Adipose tissue (tissue), 3 donors: ENCODE measurements around the gene SNX8. TPM values are rescaled to one million over a fixed set of nuclear protein-coding genes. Genes with fewer than 3 reads are reported as not detected.

Experiments
- H3K27ac ChIP-seq: one replicate; pipeline ENCODE4 v1.5.1; 2013; ENCODE audit warnings: low read depth, low read length
- WGBS, 3 donors: extraction: QIAGEN DNeasy Blood & Tissue Kit; methylation state at CpG; one replicate each; pipeline ENCODE4 v1.1.7; 2013; 5-methylcytosine and 5-hydroxymethylcytosine counted together
- polyA plus RNA-seq, 3 donors: library from polyadenylated mRNA; stranded (reverse); fragments of 200-250 nt; gene quantifications; one replicate each; pipeline ENCODE4 v1.2.3, GENCODE V29; 2013
- donor health status: healthy with polysubstance abuse.
- donor health status: Bipolar disorder and iron deficiency.
- donor health status: healthy.

The SNX8 gene
- polyA plus RNA-seq, 3 donors = 11.8 to 44.0 (median 26.2) TPM

- H3K27ac ChIP-seq = no peak overlapping the region
- 81 to 86% (median 82%) methylated on average over 20 of the region's 20 CpGs for WGBS, 3 donors
Observed at GRCh38 chr7:2202901-2203765, 111.1 kb downstream of the SNX8 start.

GRCh38 chr7:2202361-2202761 is 111.9 kb downstream of the SNX8 start:
- WGBS, 3 donors = 83 to 89% (median 87%) methylated on average over 14 of the region's 14 CpGs
- no peak overlapping the region for H3K27ac ChIP-seq

Other genes with a start within 250 kb of the SNX8 start
- 10 to 100 TPM; 10.7 to 48.1 (median 18.4) TPM for gene MAD1L1, start 81.5 kb downstream of the SNX8 start, polyA plus RNA-seq
- gene MRM2, start 72.2 kb downstream of the SNX8 start, polyA plus RNA-seq = 10 to 100 TPM in 2 of 3 donors, 1 to 10 TPM in 1; 9.2 to 21.8 (median 15.7) TPM
- gene NUDT1, start 72.2 kb downstream of the SNX8 start, polyA plus RNA-seq = 10 to 100 TPM; 11.7 to 26.1 (median 17.9) TPM
- gene EIF3B, start 40.4 kb upstream of the SNX8 start, polyA plus RNA-seq = 100 to 1,000 TPM in 1 of 3 donors, 10 to 100 TPM in 2; 64.8 to 130 (median 74.6) TPM
- gene CHST12, start 89.2 kb upstream of the SNX8 start, polyA plus RNA-seq = 10 to 100 TPM; 10.5 to 20.4 (median 15.7) TPM
- gene GRIFIN, start 162.0 kb upstream of the SNX8 start, polyA plus RNA-seq = not detected
- gene LFNG, start 205.3 kb upstream of the SNX8 start, polyA plus RNA-seq = 10 to 100 TPM; 12.5 to 52.7 (median 23.7) TPM
- 10 to 100 TPM; 17.8 to 29.8 (median 18.7) TPM for gene BRAT1, start 241.1 kb upstream of the SNX8 start, polyA plus RNA-seq
- 1 to 10 TPM; 4.3 to 8.7 (median 5.4) TPM for gene IQCE, start 244.5 kb upstream of the SNX8 start, polyA plus RNA-seq